HG03457 (cell line): ENCODE measurements around the gene HOXC5.
A peak's percentile ranks its signal among the peaks of the same experiment; 100 is the strongest.

Experiments used
- ATAC-seq: cut with Tn5 transposase; IDR thresholded peaks from one replicate; pipeline ENCODE4 v1.9.1; 2021; ENCODE audit warnings: moderate number of reproducible peaks; ENCODE audit not compliant: unreplicated experiment

The HOXC5 gene

DNA sequence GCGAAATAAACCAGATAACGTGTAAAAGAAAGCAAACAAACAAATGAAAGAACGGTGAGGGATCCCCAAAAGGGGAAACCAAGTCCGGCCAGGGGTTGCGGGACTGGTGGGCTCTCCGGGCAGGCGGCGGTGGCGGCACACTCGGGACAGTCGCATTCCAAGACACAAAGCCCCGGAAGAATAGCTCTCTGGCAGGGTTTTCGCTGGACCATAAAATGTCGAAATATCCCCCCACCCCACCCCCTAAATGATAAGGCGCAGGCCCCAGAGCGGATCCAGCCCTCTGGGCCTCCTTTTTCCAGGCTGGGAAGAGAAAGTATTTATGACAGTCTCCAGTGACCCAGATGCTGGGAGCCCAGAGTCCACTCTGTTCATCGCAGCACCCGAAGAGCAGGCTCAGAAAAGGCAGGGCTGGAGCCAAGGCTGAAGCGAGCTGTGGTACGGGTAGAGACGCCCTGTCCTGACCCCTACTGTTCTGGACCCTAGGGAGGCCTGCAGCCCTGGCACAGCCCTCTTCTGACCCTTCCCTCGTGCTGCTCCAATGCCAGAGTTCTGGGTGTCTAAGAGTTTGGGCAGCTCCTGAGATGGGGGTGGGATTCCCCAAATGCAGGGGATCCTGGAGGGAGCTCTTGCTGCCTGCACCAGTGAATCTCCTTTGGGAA is 26.2 kb upstream of the HOXC5 start:
- no peak for ATAC-seq

DNA sequence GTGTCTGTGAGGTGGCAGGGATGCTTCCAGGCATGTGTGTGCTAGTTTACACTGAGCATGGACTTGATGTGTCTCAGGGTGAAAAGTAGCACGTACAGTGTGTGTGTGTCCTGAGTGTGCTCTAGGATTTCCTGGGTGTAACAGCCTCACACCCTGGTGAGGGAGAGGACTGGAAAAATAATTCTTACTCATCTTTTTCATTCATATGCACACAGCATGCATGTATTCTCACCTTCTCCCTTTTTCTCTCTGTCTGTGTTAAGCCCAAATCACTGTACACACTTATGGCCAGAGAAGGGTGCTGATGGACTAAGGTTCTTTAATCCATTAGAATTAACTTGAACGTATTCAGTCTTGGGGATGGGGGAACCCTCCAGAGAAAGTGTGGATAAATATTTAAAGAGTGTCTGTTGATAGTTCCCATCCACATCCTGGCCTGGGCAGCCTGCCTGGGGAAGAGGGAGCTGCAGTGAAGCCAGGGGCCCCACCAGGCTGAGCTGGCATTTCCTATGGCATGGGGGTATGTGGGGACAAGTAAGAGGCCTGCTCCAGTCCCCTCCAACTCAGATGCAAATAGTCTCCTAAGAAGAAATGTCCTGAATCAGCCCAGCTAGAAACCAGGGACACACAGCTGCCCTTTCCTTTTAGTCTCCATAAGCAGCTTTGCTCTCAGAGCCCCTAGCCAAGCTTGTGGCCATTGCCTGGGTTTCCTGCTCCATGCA is 25.2 kb upstream of the HOXC5 start:
- no peak for ATAC-seq

DNA sequence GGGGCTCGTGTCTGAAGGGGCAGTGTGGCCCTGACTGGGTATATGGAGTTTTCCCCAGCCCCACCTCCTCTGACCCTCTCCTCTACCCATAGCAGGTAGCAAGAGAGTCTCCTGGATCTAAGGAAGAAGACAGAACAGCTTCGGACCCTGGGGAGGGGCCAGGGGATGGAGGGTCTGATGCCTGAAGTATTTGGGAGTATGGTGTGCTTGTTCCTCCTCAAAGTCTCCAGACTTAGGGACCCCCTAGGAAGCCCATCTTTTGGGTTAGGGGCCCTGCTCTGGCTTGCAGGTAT is 24.6 kb upstream of the HOXC5 start:
- no peak for ATAC-seq

DNA sequence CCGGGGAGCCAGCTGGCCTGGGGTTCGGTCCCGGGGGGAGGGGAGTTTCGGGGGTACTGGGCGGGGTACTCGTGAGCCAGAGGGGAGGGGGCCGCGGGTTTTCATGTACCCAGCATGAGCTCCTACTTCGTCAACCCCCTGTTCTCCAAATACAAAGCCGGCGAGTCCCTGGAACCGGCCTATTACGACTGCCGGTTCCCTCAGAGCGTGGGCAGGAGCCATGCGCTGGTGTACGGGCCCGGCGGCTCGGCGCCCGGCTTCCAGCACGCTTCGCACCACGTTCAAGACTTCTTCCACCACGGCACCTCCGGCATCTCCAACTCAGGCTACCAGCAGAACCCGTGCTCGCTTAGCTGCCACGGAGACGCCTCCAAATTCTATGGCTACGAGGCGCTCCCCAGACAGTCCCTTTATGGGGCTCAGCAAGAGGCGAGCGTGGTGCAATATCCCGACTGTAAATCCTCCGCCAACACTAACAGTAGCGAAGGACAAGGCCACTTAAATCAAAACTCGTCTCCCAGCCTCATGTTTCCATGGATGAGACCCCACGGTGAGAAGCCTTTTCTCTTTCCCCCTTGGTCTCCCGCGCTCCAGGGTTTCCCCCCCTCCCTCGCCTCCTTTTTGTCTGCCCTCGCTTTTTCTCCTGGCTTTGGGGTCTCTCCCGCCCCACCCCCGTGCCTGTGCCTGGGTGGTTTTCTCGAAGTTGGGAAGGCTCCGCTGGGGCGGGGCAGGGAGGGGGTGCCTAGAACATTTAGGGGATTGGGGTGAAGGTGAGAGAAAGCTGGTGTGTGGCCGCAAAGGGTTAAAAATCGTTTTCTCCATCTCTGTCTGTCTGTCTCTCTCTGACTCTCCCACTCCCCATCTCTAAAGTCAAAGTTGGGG is 23.4 kb upstream of the HOXC5 start:
- ATAC-seq: no peak

DNA sequence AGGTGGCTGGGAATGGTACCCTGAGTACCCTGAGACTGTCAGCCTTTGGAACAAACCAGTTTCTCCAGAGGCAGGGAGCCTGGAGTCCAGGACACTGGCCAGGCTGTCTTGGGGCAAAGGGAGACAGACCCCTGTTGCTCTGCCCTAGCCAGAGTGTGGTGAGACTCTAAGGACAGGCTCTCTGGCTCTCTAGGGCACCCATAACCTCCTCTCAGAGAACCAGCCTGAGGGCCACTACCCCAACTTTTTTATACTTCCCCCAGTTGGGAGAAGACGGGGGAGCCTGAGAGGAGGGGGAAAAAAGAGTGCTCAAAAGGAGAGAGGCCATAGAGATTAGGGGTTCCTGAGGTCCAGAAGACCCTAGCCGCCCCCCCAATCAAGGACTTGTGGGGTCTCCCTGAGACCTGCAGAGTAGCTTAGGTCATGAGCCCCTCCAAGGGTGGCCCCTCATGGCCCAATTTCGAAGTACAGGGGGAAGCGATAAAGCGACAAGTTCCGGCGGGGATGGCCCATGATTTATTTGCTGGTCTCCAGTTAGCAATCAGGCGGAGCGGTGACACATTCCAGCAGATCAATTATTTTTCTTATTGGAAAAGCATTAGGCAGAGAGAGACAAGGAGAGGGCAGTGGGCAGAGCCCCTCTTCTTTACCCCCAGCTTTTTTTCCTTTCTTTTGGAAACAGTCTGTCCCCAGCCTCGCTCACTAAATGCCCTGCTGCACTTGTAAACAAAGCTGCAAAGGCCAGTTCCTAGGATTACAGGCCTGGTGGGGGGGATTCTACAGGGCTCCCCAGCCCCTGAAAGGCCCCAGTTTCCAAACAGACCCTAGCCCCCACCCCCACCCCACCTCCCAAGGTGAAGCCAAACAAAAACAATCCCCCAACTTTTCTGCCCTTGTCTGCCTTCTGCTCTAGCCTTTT is 22.5 kb upstream of the HOXC5 start:
- no peak for ATAC-seq

DNA sequence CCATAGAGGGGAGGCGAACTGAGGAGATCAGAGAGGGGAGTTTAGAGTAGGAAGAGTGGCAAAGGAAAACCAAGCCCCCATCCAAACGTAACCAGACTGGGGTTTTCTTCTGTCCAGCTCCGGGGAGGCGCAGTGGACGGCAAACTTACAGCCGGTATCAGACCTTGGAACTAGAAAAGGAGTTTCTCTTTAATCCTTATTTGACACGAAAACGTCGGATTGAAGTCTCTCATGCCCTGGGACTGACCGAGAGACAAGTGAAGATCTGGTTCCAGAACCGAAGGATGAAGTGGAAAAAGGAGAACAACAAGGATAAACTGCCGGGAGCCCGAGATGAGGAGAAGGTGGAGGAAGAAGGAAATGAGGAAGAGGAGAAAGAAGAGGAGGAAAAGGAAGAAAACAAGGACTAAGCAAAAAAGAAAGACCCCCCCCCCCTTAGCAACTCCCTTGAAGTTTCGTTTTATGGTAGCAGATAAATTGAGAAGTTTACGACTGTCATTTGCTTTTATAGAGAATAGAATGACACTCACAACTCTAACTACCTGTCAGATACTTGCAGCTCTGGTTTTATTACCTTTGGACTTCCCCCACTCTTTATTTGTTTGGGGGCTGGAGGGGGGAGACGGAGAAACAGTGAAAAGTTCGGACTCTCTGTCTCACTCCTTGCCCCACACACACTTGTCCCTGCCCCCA is 21.7 kb upstream of the HOXC5 start:
- ATAC-seq: no peak

DNA sequence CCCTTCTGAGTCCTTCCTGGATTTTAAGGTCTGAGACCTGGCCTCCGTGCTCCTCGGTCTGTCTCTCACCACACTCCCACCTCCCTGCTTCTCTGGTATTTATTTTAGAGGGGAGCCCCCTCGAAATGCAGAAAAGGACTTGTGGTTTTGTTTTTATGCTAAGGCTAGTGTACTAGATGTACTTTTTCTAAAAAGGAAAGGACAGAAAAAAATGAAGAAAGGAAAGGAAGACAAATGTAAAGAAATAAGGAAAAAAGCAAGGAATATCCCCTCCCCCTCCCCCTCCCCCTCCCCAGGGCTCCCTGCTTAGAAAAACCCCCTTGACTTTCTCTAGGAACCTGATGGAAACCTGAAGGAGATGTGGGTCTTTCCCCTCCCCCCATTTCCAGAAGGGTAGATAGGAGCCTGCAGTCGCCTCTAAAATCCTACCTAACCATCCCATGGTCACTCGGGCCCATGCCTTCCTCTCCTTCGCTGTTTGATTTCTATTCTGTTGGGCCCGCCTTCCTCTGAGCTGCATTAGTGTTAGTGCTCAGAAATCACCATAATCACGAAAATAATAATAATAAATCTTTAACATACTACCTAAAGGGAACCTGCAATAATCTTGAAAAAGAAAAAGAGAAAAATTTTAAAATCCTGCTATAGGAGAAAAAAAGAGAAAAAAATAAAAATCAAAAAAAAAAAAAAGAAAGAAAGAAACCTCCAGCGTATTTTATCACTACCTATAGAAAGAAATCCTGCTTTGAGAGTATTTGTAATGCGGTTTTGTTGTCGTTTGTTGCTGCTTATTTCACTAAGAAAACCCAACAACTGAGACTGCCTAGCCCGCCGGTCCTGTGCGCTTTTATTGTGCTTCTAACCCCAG is 21.0 kb upstream of the HOXC5 start:
- ATAC-seq: no peak

DNA sequence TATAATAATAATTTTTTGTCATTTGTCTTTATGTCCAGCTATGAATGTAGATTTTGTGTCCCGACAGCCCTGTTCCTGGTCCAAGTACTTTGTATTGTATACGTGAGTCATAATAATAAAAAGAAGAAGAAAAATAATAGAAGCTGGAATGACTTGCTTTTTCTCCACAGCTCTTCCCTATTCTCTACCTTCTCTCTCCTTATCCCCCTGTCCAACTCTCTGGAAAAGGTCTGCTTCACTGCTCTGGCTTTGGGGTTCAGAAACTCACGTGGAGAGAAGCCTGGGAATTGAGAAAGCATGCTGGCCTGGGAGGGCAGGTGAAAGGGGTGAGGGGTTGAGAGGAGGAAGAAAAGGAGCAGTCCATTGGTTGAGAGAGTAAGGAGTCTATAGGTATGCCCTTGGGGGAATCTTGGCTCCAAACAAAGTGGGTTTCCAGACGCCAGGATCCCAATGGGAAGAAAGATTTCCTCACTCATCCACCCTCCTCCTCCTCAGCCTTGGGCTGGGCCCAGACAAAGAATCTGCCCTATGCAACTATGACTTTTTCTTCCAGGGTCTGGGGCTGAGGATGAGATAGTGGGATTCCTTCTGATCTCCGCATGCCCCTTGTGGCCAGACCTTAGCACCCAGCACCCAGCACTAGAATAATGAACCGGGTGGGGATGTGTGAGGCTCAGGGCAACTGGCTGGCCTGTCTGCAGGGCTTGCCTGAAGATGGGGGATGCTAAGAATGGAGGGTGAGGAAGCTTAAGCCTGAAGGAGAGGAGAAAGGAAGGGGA is 20.0 kb upstream of the HOXC5 start:
- no peak for ATAC-seq

DNA sequence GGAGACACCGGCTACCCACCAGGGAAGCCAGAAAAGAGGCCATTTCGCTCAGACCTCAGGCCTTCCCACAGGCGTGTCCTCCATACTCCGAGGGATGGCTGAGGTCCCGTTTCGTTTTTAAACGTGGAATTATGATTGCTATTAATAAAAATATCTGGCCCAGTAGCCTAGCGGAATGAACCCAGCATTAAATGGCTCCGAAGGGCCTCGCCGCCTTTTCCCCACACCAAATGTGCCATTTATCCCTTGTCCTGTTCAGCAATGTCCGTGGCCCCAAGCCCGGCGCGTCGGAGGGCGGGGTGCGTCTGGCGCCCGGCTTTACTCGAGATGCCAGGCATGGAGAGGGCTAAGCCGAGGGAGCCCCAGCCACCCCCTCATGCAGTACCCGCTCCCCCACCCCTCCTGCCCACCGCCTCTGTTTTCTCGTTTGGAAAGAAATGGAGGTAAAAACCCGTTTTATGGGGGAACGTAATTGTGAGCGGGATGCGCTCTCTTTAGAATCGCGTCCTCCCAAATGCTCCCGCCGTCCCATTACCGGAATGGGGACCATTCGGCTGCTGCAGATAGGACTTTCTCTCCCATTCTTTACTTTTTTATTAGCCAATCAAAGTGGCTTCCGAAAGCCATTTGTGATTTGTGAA is 18.4 kb upstream of the HOXC5 start:
- ATAC-seq: no peak

GRCh38 chr12:54015018-54015931 is 17.6 kb upstream of the HOXC5 start:
- ATAC-seq: no peak

GRCh38 chr12:54016051-54016450 is 16.8 kb upstream of the HOXC5 start:
- no peak for ATAC-seq

GRCh38 chr12:54016478-54016964 is 16.3 kb upstream of the HOXC5 start:
- no peak for ATAC-seq

GRCh38 chr12:54017027-54017788 is 15.6 kb upstream of the HOXC5 start:
- ATAC-seq: peak; percentile 16

DNA sequence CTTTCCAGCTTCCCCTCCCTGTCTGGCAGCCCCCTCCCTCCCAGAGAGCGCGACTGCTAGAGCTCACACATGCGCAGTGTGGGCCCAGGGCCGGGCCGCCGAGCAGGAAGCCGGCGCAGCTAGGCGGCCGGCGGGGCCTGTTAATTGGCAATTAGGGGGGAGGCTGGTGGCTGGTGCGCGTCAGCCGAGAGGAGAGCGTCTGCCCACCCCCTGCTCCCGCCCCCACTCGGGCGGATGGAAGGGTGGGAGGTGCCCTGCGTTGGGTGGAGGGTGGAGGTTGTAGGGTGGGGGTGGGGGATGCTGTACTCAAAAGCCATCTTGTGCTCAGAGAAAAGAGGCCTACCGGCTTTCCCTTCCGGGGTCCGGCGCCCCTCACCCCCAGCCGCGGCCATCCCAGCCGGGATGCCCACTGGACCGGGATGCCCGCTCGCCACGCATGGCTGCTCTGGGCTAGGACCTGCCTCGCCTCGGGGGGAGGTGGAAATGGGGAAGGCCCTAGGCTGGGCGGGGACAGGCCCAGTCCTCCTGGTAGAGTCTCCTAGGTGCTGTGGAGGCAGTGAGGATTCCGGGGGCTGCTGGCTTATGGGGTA is 14.9 kb upstream of the HOXC5 start:
- peak; percentile 41 for ATAC-seq

GRCh38 chr12:54018468-54018984 is 14.3 kb upstream of the HOXC5 start:
- ATAC-seq: no peak
